Activated CD4-positive, alpha-beta T cell treated with anti-CD3 and anti-CD28 coated beads for 48 hours (primary cell): ENCODE measurements around the gene PID1.

Source experiments
- DNase-seq: peaks from one replicate; pipeline ENCODE4 v3.0.0-alpha.2; 2020

The PID1 gene

DNA sequence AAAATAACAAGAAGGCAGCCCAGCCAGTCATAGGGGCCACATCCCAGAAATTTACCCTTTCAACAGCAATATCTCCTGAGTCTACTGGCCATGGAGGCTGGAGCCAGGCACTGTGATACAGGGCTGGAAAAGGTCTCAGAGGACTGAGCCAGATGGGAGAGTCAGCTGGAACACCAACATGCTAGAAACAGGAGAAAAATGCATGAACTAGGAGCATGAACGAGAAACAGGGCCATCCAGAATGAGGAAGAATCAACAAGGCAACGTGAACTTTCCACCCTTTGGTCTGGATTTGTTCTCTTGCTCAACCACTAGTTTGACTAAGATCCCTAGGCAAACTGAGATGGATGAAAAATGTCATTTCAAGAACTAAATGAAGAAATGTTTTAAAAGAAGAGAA, 13.1 kb downstream of the PID1 start:
- DNase-seq: no peak

GRCh38 chr2:229256376-229256775, 14.7 kb downstream of the PID1 start:
- DNase-seq: no peak

GRCh38 chr2:229254206-229254605, 16.9 kb downstream of the PID1 start:
- DNase-seq: no peak

DNA sequence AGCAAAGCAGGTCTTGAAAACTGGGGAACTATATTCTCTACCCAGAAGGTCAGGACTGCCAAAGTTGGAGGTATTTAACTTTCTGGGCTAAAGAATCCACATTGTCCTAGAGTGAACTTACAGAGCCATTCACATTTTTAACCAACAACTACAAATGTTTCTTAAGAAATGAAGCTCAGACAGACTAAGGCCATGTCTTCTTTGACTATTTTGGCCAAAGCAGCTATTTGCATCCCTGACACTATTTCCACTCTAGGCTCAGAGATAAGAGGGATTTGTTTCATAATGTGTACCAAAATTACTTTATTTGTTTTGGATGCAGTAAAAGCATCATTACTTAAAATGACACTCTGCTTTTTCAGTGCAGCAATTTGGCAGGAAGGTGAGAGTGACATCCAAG, 18.1 kb downstream of the PID1 start:
- DNase-seq: no peak

- DNase-seq: no peak
Observed at GRCh38 chr2:229252280-229252679, 18.8 kb downstream of the PID1 start.

- no peak for DNase-seq
Observed at GRCh38 chr2:229249536-229249935, 21.6 kb downstream of the PID1 start.

DNA sequence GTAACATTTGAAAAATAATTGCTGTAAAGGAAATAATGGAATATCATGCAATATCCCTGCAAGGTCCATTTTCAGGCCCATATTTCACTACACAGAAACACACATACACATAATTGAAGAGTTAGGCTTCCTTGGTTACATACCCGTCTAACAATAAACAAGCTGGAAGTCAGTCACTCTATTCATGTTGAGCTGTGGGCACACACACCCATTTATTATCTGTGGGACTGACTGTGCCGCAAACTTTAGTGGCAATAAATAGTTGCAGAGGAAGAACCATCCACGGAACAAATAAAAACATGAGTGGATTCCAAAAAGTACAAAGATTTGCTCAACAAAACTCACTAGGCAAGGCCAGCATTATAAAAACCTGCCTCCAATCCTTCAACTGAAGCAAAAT, 24.8 kb downstream of the PID1 start:
- no peak for DNase-seq

- no peak for DNase-seq
Observed at GRCh38 chr2:229244975-229245374, 26.1 kb downstream of the PID1 start.

DNA sequence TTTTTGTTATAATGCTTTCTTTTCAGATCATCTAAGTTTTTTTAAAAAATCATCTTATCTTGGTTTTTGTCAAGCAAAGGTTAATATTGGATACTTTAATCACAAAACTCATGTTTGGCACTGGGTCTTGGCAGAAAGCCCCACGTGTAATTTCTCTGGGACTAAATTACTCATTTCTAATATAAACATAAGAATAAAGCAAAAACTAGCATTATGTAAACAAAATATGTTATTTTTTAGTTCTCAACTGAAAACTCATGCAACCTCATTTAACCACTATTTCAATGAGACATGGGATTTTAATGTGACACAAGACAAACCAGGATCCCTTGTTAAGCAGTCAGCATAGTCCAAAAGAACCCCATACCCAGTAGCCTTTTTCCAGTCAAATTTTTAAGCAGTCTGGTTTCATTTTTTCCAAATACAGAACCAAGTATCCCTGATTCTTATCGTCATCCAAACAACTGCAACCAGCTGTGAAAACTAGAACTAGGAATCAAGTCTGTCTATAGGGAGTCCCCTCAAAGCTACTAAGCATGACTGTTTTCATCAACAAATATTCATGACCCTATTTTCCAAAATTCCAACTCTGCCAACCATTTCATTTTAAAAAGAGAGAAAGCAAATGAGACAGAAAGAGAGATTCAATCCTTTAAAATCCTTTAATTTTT, 27.1 kb downstream of the PID1 start:
- DNase-seq: no peak

- no peak for DNase-seq
Observed at GRCh38 chr2:229240984-229241491, 30.0 kb downstream of the PID1 start.

GRCh38 chr2:229239021-229239420, 32.1 kb downstream of the PID1 start:
- no peak for DNase-seq

- DNase-seq: no peak
Observed at GRCh38 chr2:229237270-229237669, 33.8 kb downstream of the PID1 start.

DNA sequence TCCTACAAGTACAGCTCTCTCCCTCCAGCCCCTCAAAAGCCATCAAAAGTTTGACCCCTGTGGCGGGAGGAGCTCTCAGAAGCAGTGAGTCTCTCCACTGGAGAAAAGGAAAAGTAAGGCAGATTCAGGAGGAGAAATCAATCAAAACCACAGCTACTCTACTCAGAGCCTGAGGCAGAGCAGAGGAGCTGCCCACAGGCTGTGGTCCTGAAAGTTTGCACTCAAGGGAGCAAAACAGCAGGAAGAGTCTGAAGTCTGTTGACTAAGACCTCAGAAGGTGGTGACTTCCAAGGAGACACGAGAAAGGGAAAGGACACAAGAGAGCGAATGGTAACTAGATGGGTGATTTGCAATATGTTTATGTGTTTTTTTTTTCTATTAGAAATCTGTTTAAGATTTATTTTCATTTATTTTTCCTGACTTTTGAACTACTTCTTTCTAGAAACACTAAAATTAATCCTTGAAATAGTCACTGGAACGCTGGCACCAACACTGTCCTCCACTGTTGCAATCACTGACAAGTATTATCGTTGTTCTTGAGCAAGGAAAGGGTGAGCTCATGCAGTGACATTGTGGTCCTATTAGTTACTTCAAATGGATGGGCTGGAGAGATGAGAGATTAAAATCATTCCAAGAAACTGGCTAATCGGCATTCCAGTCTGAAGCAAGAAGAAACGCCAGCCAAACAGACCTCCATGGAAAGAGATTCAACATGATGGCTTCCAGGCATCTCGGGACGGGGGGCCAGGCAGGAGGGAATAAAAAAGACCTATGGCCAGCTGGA, 35.8 kb downstream of the PID1 start:
- no peak for DNase-seq

DNA sequence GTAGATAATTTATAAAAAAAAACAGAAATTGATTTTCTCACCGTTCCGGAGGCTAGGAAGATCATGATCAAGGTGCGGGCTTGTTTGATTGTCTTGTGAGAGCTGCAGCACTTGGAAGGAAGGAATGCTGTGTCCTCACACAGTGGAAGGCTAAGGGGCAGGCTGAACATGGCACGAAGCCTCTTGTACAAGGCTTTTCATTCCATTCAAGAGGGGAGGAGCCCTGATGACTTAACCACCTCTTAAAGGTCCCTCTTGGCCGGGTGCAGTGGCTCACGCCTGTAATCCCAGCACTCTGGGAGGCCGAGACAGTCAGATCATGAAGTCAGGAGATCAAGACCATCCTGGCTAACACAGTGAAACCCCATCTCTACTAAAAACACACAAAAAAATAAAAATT, 39.2 kb downstream of the PID1 start:
- no peak for DNase-seq

DNA sequence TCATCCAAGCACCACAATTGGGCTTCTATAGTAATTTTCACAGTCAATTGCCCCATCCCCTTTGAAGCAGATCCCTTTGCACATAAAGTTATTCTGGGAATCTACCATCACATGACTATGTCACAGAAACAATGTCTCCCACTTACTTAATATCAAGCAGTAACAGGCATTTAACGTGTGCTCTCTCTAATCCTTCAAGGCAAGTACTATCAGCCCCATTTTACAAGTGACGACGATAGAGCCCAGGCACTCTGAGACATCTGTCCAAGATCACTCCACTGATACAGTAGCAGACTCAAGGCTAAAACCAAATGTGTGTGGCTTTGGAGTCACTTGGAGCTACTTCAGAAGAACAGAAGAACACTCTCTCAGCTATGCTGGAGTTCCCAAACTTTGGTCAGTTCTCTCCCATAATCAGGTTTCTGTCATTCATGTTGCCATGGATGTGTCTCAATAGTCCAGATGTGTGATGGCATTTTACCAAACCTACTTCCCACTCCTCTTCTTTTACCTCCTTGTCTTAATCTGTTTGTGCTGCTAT, 39.7 kb downstream of the PID1 start:
- DNase-seq: no peak

- no peak for DNase-seq
Observed at GRCh38 chr2:229230911-229231310, 40.2 kb downstream of the PID1 start.

DNA sequence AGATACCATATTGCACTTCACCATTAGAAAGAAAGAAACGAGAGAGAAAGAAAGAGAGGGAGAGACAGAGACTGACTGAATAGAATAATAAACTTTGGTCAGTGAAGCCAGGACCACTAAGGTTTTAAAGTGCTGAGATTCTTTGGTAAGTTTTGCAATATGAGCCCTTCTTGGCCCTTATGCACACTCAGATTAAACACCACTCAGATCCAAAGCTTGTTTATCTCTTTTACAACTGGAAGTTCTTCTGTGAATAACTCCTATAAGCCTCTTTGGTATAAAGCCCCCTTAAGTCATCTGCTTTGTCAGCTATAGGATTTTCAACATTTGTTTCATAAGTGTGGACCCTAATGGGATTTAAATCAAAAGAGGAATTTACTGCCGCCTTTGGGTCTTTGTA, 40.8 kb downstream of the PID1 start:
- no peak for DNase-seq

GRCh38 chr2:229226382-229226781, 44.7 kb downstream of the PID1 start:
- no peak for DNase-seq

DNA sequence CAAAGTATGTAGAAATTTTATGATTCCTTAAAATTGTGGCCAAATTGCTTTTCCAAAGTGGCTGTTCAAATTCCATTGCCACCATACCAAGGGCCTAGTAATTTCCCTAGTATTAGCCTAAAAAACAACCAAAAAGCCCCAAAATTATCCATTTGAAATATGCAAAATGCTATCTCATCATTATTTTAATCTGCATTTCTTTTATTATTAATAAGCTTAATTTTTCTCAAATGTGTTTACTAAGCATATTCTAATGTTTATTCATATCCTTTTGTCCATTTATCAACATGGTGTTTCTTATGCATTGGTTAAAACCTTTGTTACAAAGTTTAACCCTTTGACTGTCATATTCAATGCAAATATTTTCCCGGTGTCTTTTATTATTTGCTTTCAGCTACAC, 48.0 kb downstream of the PID1 start:
- DNase-seq: no peak

- no peak for DNase-seq
Observed at GRCh38 chr2:229221641-229222040, 49.4 kb downstream of the PID1 start.

GRCh38 chr2:229220254-229220653, 50.8 kb downstream of the PID1 start:
- DNase-seq: no peak

GRCh38 chr2:229218329-229218921, 52.7 kb downstream of the PID1 start:
- DNase-seq: no peak

- DNase-seq: no peak
Observed at GRCh38 chr2:229212241-229212640, 58.8 kb downstream of the PID1 start.

DNA sequence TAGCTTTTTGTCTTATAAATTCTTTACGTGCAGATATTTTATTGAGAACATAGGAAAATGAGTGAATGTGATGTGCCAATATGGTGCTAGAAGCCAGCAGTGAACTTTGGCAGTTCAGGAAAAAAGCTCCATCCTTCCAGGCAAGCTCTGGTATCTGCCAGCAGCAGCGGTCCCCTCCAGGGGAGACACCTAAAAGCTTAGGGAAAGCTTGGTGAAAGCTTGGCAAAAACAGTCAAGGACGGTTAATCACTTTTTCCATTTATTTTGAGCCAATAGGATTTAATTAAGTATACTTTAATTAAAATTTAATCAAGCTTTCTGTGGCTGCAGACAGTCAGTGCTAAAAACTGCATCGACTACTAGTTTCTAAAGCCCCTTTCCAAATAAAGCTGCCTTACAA, 60.4 kb downstream of the PID1 start:
- DNase-seq: no peak
